HEK293 (cell line): ENCODE data around the gene SPAST.

Experiments
- BCL11A ChIP-seq: fragments of 450-650 bp; formaldehyde crosslinking; IDR thresholded peaks from 2 replicates; pipeline ENCODE4 v1.5.1; 2016; ENCODE audit warnings: low read depth, missing biosample characterization, missing genetic modification characterization
- BCL6B ChIP-seq: fragments of 450-650 bp; formaldehyde crosslinking; IDR thresholded peaks from 2 replicates; pipeline ENCODE4 v1.5.1; 2017; ENCODE audit warnings: missing biosample characterization, missing genetic modification characterization
- KLF7 ChIP-seq: fragments of 450-650 bp; formaldehyde crosslinking; IDR thresholded peaks from 2 replicates; pipeline ENCODE4 v1.5.1; 2016; ENCODE audit warnings: missing biosample characterization, missing genetic modification characterization, borderline replicate concordance
- MEIS1 ChIP-seq: sonication (generic); formaldehyde crosslinking; IDR thresholded peaks from 2 replicates; pipeline ENCODE4 v1.8.1; 2022; ENCODE audit warnings: missing genetic modification reagents, mild to moderate bottlenecking, borderline replicate concordance
- WT1 ChIP-seq: fragments of 450-650 bp; formaldehyde crosslinking; IDR thresholded peaks from 2 replicates; pipeline ENCODE4 v1.5.1; 2016; ENCODE audit warnings: missing biosample characterization, missing genetic modification characterization
- ZBTB11 ChIP-seq: fragments of 450-650 bp; formaldehyde crosslinking; conservative IDR thresholded peaks from 2 replicates; pipeline ENCODE4 v1.5.1; 2016; ENCODE audit warnings: low read depth, missing biosample characterization, missing genetic modification characterization
- ZBTB26 ChIP-seq: fragments of 450-650 bp; formaldehyde crosslinking; optimal IDR thresholded peaks from 2 replicates; pipeline ENCODE3; 2016; ENCODE audit warnings: missing biosample characterization, mild to moderate bottlenecking, missing genetic modification characterization
- ZBTB6 ChIP-seq: fragments of 450-650 bp; formaldehyde crosslinking; IDR thresholded peaks from 2 replicates; pipeline ENCODE4 v1.5.1; 2017; ENCODE audit warnings: missing biosample characterization, missing genetic modification characterization
- ZEB2 ChIP-seq: fragments of 450-650 bp; formaldehyde crosslinking; IDR thresholded peaks from 2 replicates; pipeline ENCODE4 v1.5.1; 2016; ENCODE audit warnings: missing biosample characterization, missing genetic modification characterization
- ZNF114 ChIP-seq: fragments of 450-650 bp; formaldehyde crosslinking; IDR thresholded peaks from 2 replicates; pipeline ENCODE4 v1.5.0; 2017; ENCODE audit warnings: missing biosample characterization, missing genetic modification characterization
- ZNF169 ChIP-seq: fragments of 450-650 bp; formaldehyde crosslinking; IDR thresholded peaks from 2 replicates; pipeline ENCODE4 v1.5.1; 2016; ENCODE audit warnings: missing biosample characterization, missing genetic modification characterization
- ZNF174 ChIP-seq: fragments of 450-650 bp; formaldehyde crosslinking; IDR thresholded peaks from 2 replicates; pipeline ENCODE4 v1.5.0; 2017; ENCODE audit warnings: missing biosample characterization, mild to moderate bottlenecking, missing genetic modification characterization
- ZNF2 ChIP-seq: fragments of 450-650 bp; formaldehyde crosslinking; IDR thresholded peaks from 2 replicates; pipeline ENCODE4 v1.5.1; 2016; ENCODE audit warnings: missing biosample characterization, missing genetic modification characterization
- ZNF26 ChIP-seq: fragments of 450-650 bp; formaldehyde crosslinking; IDR thresholded peaks from 2 replicates; pipeline ENCODE4 v1.5.1; 2016; ENCODE audit warnings: missing biosample characterization, missing genetic modification characterization
- ZNF423 ChIP-seq: fragments of 450-650 bp; formaldehyde crosslinking; IDR thresholded peaks from 2 replicates; pipeline ENCODE4 v1.5.1; 2016; ENCODE audit warnings: missing biosample characterization, missing genetic modification characterization
- ZNF449 ChIP-seq: fragments of 450-650 bp; formaldehyde crosslinking; IDR thresholded peaks from 2 replicates; pipeline ENCODE4 v1.5.1; 2017; ENCODE audit warnings: missing biosample characterization, mild to moderate bottlenecking, missing genetic modification characterization, moderate library complexity
- ZNF473 ChIP-seq: fragments of 450-650 bp; formaldehyde crosslinking; IDR thresholded peaks from 2 replicates; pipeline ENCODE4 v1.5.1; 2017; ENCODE audit warnings: missing biosample characterization, missing genetic modification characterization
- ZNF48 ChIP-seq: fragments of 450-650 bp; formaldehyde crosslinking; IDR thresholded peaks from 2 replicates; pipeline ENCODE4 v1.5.1; 2016; ENCODE audit warnings: missing biosample characterization, missing genetic modification characterization
- ZNF529 ChIP-seq: fragments of 450-650 bp; formaldehyde crosslinking; IDR thresholded peaks from 2 replicates; pipeline ENCODE4 v1.5.1; 2017; ENCODE audit warnings: missing genetic modification characterization, missing biosample characterization; ENCODE audit not compliant: insufficient replicate concordance
- ZNF548 ChIP-seq: fragments of 450-650 bp; formaldehyde crosslinking; IDR thresholded peaks from 2 replicates; pipeline ENCODE4 v1.5.1; 2016; ENCODE audit warnings: missing biosample characterization, missing genetic modification characterization
- ZNF549 ChIP-seq: fragments of 450-650 bp; IDR thresholded peaks from 2 replicates; pipeline ENCODE4 v1.5.1; 2018; ENCODE audit warnings: missing biosample characterization, missing genetic modification characterization, mild to moderate bottlenecking, inconsistent platforms, moderate library complexity
- ZNF571 ChIP-seq: fragments of 450-650 bp; formaldehyde crosslinking; IDR thresholded peaks from 2 replicates; pipeline ENCODE4 v1.5.0; 2017; ENCODE audit warnings: missing biosample characterization, missing genetic modification characterization
- ZNF629 ChIP-seq: fragments of 450-650 bp; formaldehyde crosslinking; IDR thresholded peaks from 2 replicates; pipeline ENCODE4 v1.5.1; 2017; ENCODE audit warnings: missing biosample characterization, missing genetic modification characterization
- ZNF639 ChIP-seq: fragments of 450-650 bp; formaldehyde crosslinking; IDR thresholded peaks from 2 replicates; pipeline ENCODE4 v1.5.1; 2016; ENCODE audit warnings: missing biosample characterization, missing genetic modification characterization
- ZNF664 ChIP-seq: fragments of 450-650 bp; formaldehyde crosslinking; IDR thresholded peaks from 2 replicates; pipeline ENCODE4 v1.5.1; 2016; ENCODE audit warnings: missing biosample characterization, missing genetic modification characterization
- ZSCAN23 ChIP-seq: fragments of 450-650 bp; formaldehyde crosslinking; IDR thresholded peaks from 2 replicates; pipeline ENCODE4 v1.5.1; 2016; ENCODE audit warnings: missing biosample characterization, missing genetic modification characterization
- ZSCAN30 ChIP-seq: fragments of 450-650 bp; IDR thresholded peaks from 2 replicates; pipeline ENCODE4 v1.5.1; 2018; ENCODE audit warnings: missing biosample characterization, mild to moderate bottlenecking, missing genetic modification characterization, moderate library complexity

SPAST gene

GRCh38 chr2:32172870-32173269, 109.5 kb downstream of the SPAST start (continued):
- TF ChIP-seq KLF7 (tag by site-specific recombination) (no peak), ZNF48 (tag by site-specific recombination) (no peak), ZBTB26 (tag by site-specific recombination) (no peak), ZNF169 (no peak), ZBTB11 (tag by site-specific recombination) (no peak), MEIS1 (CRISPR knock-in tag) (no peak), BCL11A (tag by site-specific recombination) (no peak), ZNF449 (tag by site-specific recombination) (no peak), ZNF2 (tag by site-specific recombination) (no peak), ZNF423 (tag by site-specific recombination) (no peak), ZNF548 (tag by site-specific recombination) (no peak), ZNF664 (no peak), ZNF571 (tag by site-specific recombination) (no peak), WT1 (tag by site-specific recombination) (no peak), ZNF174 (no peak), ZNF473 (tag by site-specific recombination) (no peak), ZNF549 (tag by site-specific recombination) (no peak), ZNF114 (tag by site-specific recombination) (no peak), ZNF629 (tag by site-specific recombination) (no peak), BCL6B (tag by site-specific recombination) (no peak), ZNF529 (no peak), ZSCAN23 (no peak), ZSCAN30 (tag by site-specific recombination) (no peak), ZBTB6 (tag by site-specific recombination) (no peak), ZNF26 (no peak), ZNF639 (no peak), ZEB2 (tag by site-specific recombination) (peak; percentile 85)
